ENCODE measurements around the gene NCKAP5.

Gene NCKAP5

GRCh38 chr2:132779206-132779721, 789.0 kb downstream of the NCKAP5 start:
- Histone ChIP-seq H3K27me3 (no peaks in the 10 kb centered on the region), H3K4me1 (no peaks in the 10 kb centered on the region), H3K4me3 (ENCODE audit: low read depth, low read length) (no peak overlapping the region), H3K36me3 (no peaks in the 10 kb centered on the region), H3K9me3 (no peaks in the 10 kb centered on the region)
- DNase-seq, result no peak
- TF ChIP-seq CTCF (IDR thresholded peaks at IDR 0.05; ENCODE audit: low read depth, low read length), result no peak

- H3K4me3 ChIP-seq (ENCODE audit: low read depth, low read length), result no peak overlapping the region
- H3K36me3 ChIP-seq, result no peaks in the 10 kb centered on the region
- no peak for TF ChIP-seq CTCF (IDR thresholded peaks at IDR 0.05; ENCODE audit: low read depth, low read length)
These were observed 792.0 kb downstream of the NCKAP5 start for GRCh38 chr2:132776287-132776686.

GRCh38 chr2:132774189-132774588, 794.1 kb downstream of the NCKAP5 start:
- Histone ChIP-seq H3K27me3 (no peaks in the 10 kb centered on the region), H3K9me3 (no peaks in the 10 kb centered on the region), H3K36me3 (no peaks in the 10 kb centered on the region), H3K4me1 (no peaks in the 10 kb centered on the region), H3K4me3 (ENCODE audit: low read depth, low read length) (no peak overlapping the region)
- DNase-seq, result no peak
- no peak for TF ChIP-seq CTCF (IDR thresholded peaks at IDR 0.05; ENCODE audit: low read depth, low read length)

More at GRCh38 chr2:132776287-132776686, 792.0 kb downstream of the NCKAP5 start:
- no peaks in the 10 kb centered on the region for H3K4me1 ChIP-seq
- DNase-seq, result no peak
- no peaks in the 10 kb centered on the region for H3K27me3 ChIP-seq
- H3K9me3 ChIP-seq, result no peaks in the 10 kb centered on the region

DNA sequence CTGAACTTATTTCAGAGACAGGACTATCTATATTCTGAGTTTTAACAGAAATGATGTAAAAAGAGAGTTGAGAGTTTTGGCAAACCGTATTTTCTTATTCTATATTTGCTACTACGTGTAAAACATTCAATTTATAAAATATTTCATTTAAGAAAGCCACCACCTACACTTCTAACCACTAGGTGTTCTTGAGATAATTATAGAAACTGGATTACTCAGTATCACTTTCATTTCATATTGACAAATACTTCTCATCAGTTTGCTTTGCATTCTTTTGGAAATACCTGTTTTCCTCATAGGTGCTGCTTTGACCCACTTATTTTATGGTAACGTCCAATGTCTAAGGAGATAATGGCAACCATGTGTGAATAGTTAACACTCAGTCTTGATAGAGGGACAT, 794.9 kb downstream of the NCKAP5 start:
- H3K9me3 ChIP-seq, result no peaks in the 10 kb centered on the region
- no peak for DNase-seq
- no peak overlapping the region for H3K4me3 ChIP-seq (ENCODE audit: low read depth, low read length)
- no peak for TF ChIP-seq CTCF (IDR thresholded peaks at IDR 0.05; ENCODE audit: low read depth, low read length)
- no peaks in the 10 kb centered on the region for H3K36me3 ChIP-seq
- no peaks in the 10 kb centered on the region for H3K27me3 ChIP-seq
- H3K4me1 ChIP-seq, result no peaks in the 10 kb centered on the region

- H3K27me3 ChIP-seq, result no peaks in the 10 kb centered on the region
- H3K36me3 ChIP-seq, result no peaks in the 10 kb centered on the region
- no peaks in the 10 kb centered on the region for H3K9me3 ChIP-seq
- DNase-seq, result no peak
- no peak for TF ChIP-seq CTCF (IDR thresholded peaks at IDR 0.05; ENCODE audit: low read depth, low read length)
- no peaks in the 10 kb centered on the region for H3K4me1 ChIP-seq
- no peak overlapping the region for H3K4me3 ChIP-seq (ENCODE audit: low read depth, low read length)
These were observed 795.9 kb downstream of the NCKAP5 start for GRCh38 chr2:132772340-132772739.

- no peak for DNase-seq
- no peak overlapping the region for H3K4me3 ChIP-seq (ENCODE audit: low read depth, low read length)
- TF ChIP-seq CTCF (IDR thresholded peaks at IDR 0.05; ENCODE audit: low read depth, low read length), result no peak
- H3K27me3 ChIP-seq, result no peaks in the 10 kb centered on the region
- no peaks in the 10 kb centered on the region for H3K9me3 ChIP-seq
- H3K4me1 ChIP-seq, result no peaks in the 10 kb centered on the region
- H3K36me3 ChIP-seq, result no peaks in the 10 kb centered on the region
These were observed 801.7 kb downstream of the NCKAP5 start for GRCh38 chr2:132766573-132766972.

Data from BE2C (cell line).